Neural progenitor cell (in vitro differentiated cells): ENCODE measurements around the gene RBM44.

Source experiments
- EZH2 ChIP-seq: fragments of 200-600 bp; sonication (generic); IDR thresholded peaks from 2 replicates; pipeline ENCODE4 v1.6.1; 2017; ENCODE audit warnings: antibody characterized with exemption, mild to moderate bottlenecking, moderate library complexity
- EZH2phosphoT487 ChIP-seq: fragments of 200-600 bp; sonication (generic); IDR thresholded peaks from 2 replicates; pipeline ENCODE4 v1.6.1; 2017; ENCODE audit warnings: antibody characterized with exemption
- TF ChIP-seq, protein P1 (sequence below): fragments of 200-600 bp; sonication (generic); IDR thresholded peaks from 2 replicates; pipeline ENCODE4 v1.5.1; 2017; ENCODE audit warnings: antibody characterized with exemption, mild to moderate bottlenecking

DNA sequence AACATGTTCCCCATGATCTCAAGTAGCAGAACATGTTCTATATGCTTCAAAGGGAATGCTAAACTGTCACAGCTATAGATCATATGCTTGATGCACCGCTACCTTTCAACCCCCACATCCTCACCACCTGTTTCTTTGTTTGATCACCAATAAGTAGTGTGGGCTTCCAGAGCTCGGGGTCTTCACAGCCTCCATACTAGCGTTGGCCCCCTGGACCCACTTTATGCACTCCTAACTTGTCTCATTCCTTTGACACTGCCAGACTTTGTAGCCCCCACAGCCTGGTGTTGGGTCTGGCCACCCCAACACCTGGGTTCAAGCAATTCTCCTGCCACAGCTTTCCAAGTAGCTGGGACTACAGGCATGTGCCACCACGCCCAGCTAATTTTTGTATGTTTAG lies 11.6 kb upstream of the RBM44 start:
- no peak for TF ChIP-seq EZH2
- TF ChIP-seq, protein P1, sequence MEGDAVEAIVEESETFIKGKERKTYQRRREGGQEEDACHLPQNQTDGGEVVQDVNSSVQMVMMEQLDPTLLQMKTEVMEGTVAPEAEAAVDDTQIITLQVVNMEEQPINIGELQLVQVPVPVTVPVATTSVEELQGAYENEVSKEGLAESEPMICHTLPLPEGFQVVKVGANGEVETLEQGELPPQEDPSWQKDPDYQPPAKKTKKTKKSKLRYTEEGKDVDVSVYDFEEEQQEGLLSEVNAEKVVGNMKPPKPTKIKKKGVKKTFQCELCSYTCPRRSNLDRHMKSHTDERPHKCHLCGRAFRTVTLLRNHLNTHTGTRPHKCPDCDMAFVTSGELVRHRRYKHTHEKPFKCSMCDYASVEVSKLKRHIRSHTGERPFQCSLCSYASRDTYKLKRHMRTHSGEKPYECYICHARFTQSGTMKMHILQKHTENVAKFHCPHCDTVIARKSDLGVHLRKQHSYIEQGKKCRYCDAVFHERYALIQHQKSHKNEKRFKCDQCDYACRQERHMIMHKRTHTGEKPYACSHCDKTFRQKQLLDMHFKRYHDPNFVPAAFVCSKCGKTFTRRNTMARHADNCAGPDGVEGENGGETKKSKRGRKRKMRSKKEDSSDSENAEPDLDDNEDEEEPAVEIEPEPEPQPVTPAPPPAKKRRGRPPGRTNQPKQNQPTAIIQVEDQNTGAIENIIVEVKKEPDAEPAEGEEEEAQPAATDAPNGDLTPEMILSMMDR: no peak
- no peak for TF ChIP-seq EZH2phosphoT487
